Muscle layer of duodenum (tissue), 2 donors: ENCODE results near the gene SCRT2.

Source experiments
- H3K27ac ChIP-seq: one replicate; pipeline ENCODE4 v1.7.0; 2013; ENCODE audit warnings: mild to moderate bottlenecking, low read length
- H3K27me3 ChIP-seq: one replicate; pipeline ENCODE4 v1.7.0; 2013; ENCODE audit warnings: low read depth, mild to moderate bottlenecking, control low read depth, low read length
- H3K36me3 ChIP-seq, 2 donors: one replicate each; pipeline ENCODE4 v1.7.0; 2013; ENCODE audit warnings: low read length in 2 of 2, control low read depth in 1 of 2, mild to moderate bottlenecking in 1 of 2; ENCODE audit not compliant: insufficient read depth in 2 of 2, control insufficient read depth in 1 of 2
- H3K4me1 ChIP-seq, 2 donors: one replicate each; pipeline ENCODE4 v1.7.0; 2013; ENCODE audit warnings: low read length in 2 of 2, mild to moderate bottlenecking in 2 of 2, control low read depth in 1 of 2, moderate library complexity in 1 of 2; ENCODE audit not compliant: insufficient read depth in 2 of 2, control insufficient read depth in 1 of 2
- H3K4me3 ChIP-seq, 2 donors: one replicate each; pipeline ENCODE4 v1.7.0; 2013; ENCODE audit warnings: low read length in 2 of 2, low read depth in 1 of 2, mild to moderate bottlenecking in 1 of 2
- H3K9me3 ChIP-seq, 2 donors: one replicate each; pipeline ENCODE4 v1.7.0; 2013; ENCODE audit warnings: low read length in 2 of 2, control low read depth in 1 of 2, mild to moderate bottlenecking in 1 of 2; ENCODE audit not compliant: control insufficient read depth in 1 of 2
- donor health status: healthy.

SCRT2 gene

DNA sequence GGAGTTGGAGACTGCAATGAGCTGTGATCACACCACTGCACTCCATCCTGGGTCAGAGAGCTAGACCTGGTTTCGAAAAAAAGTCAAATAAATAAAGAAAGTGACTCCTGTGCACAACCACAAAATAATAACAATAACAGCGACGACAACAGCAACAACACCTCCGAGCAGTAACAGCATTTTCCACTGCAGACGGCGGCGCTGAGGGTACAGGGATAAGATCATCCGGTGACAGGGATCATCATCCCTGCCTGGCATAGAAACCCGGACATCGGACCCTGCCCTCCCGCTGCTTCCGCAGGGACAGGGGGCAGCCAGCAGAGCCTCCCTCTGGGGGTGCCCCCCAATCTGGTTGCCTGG lies 34.1 kb downstream of the SCRT2 start:
- H3K4me3 ChIP-seq: no peak overlapping the region
- no peaks in the 10 kb centered on the region for H3K36me3 ChIP-seq
- H3K4me1 ChIP-seq: peaks cover 0 to 4% of the 10 kb centered on the region in 2 donors
- H3K27ac ChIP-seq: no peak overlapping the region
- no peaks in the 10 kb centered on the region for H3K9me3 ChIP-seq
- H3K27me3 ChIP-seq: peaks cover 4% of the 10 kb centered on the region

GRCh38 chr20:640674-641515 lies 34.7 kb downstream of the SCRT2 start:
- H3K4me3 ChIP-seq: no peak overlapping the region
- peaks cover 4% of the 10 kb centered on the region for H3K27me3 ChIP-seq
- H3K36me3 ChIP-seq: no peaks in the 10 kb centered on the region
- no peak overlapping the region for H3K27ac ChIP-seq
- H3K4me1 ChIP-seq: peaks cover 0 to 4% of the 10 kb centered on the region in 2 donors
- no peaks in the 10 kb centered on the region for H3K9me3 ChIP-seq

GRCh38 chr20:638579-638978 lies 37.0 kb downstream of the SCRT2 start:
- Histone ChIP-seq H3K27me3 (peaks cover 4% of the 10 kb centered on the region), H3K36me3 (no peaks in the 10 kb centered on the region)

DNA sequence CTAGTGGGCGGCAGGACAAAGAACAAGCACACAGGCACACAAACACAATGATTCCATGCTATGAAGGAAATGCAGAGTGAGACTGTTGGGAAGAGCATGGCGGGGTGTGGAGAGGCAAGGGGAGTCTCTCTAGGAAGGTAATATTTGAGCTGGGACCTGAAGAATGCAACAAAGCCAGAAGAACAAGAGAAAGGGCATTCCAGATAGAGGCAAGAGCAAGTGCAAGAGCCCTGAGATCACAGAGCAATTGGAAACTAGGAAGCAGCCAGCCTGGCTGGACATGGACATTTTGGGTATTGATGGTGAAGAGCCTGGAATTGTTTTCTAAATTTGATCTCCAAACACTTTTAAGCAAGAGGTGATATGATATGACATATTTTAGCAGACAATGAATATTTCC lies 38.0 kb downstream of the SCRT2 start:
- Histone ChIP-seq H3K4me1 (peaks cover 0 to 3% of the 10 kb centered on the region in 2 donors), H3K27ac (no peak overlapping the region), H3K9me3 (no peaks in the 10 kb centered on the region), H3K36me3 (no peaks in the 10 kb centered on the region), H3K4me3 (no peak overlapping the region), H3K27me3 (peaks cover under 1% of the 10 kb centered on the region)

More at GRCh38 chr20:638579-638978, 37.0 kb downstream of the SCRT2 start:
- Histone ChIP-seq H3K4me3 (no peak overlapping the region), H3K27ac (no peak overlapping the region), H3K4me1 (peaks cover 0 to 4% of the 10 kb centered on the region in 2 donors), H3K9me3 (no peaks in the 10 kb centered on the region)

GRCh38 chr20:635893-636338 lies 39.7 kb downstream of the SCRT2 start:
- Histone ChIP-seq H3K4me3 (no peak overlapping the region), H3K9me3 (no peaks in the 10 kb centered on the region), H3K36me3 (no peaks in the 10 kb centered on the region), H3K27ac (no peak overlapping the region), H3K4me1 (no peaks in the 10 kb centered on the region), H3K27me3 (no peaks in the 10 kb centered on the region)

GRCh38 chr20:635028-635892 lies 40.3 kb downstream of the SCRT2 start:
- H3K27ac ChIP-seq: no peak overlapping the region

DNA sequence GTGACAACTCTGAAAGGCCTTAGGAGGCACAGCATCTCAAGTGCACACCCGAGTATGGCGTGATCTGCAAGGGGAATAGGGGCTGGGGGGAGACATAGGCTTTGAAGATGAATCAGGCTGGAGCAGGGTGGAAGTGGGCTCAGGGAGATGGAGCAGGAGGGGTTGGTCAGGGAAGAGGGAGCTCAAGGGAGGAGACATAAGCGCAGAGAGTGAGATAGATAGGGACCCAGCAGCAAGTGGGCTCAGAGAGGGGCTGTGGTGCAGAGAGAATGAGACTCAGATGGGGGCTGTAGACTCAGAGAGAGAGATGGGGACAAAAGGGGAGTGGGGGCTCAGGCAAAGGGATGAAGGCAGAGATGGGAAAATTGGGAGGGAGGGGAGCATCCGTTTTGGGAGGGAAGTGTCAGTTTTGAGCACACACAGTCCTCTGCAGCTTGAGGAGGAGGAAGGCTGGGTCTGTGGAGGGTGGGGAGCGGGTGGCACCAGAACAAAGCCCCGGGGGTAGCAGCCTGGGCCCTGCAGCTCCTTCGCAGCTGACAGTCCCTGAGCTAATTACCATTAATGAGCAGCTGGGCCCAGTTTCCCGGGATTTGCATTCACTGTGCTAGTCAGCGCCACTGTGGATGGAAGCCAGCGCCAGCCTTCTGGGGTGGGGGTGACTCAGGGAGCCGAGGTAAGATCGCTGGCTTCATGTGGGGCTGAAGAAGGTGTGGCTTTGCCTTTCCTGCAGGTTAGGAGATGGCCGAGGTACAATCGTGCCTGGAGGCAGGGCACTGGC lies 41.3 kb downstream of the SCRT2 start:
- no peak overlapping the region for H3K4me3 ChIP-seq
- no peak overlapping the region for H3K27ac ChIP-seq
- H3K4me1 ChIP-seq: no peaks in the 10 kb centered on the region
- H3K27me3 ChIP-seq: no peaks in the 10 kb centered on the region
- H3K9me3 ChIP-seq: no peaks in the 10 kb centered on the region
- H3K36me3 ChIP-seq: no peaks in the 10 kb centered on the region

More at GRCh38 chr20:635028-635892, 40.3 kb downstream of the SCRT2 start:
- Histone ChIP-seq H3K27me3 (no peaks in the 10 kb centered on the region), H3K4me1 (no peaks in the 10 kb centered on the region), H3K36me3 (no peaks in the 10 kb centered on the region), H3K4me3 (no peak overlapping the region), H3K9me3 (no peaks in the 10 kb centered on the region)

- H3K27ac ChIP-seq: no peak overlapping the region
- no peak overlapping the region for H3K4me3 ChIP-seq
- H3K36me3 ChIP-seq: no peaks in the 10 kb centered on the region
- H3K27me3 ChIP-seq: no peaks in the 10 kb centered on the region
- no peaks in the 10 kb centered on the region for H3K9me3 ChIP-seq
- H3K4me1 ChIP-seq: no peaks in the 10 kb centered on the region
These were observed 44.5 kb downstream of the SCRT2 start for GRCh38 chr20:631101-631500.

DNA sequence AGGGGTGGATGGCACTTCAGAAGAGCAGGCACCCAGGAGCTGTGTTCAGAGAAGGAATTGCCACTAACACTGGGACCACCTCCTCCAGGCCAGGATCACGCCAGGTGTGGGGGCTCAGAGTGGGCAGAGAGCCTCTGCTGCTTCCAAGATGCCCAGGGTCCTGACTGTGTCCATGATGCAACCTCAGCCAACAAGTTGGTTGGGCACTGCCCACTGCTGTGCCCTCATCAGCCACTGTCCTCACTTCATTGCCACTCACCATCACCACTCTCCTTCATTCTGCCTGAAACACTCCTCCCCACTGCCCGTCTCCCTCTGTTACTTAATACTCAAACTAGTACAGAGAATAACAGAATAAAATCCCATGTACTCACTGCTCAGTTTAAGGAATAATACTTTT lies 49.0 kb downstream of the SCRT2 start:
- no peak overlapping the region for H3K4me3 ChIP-seq
- H3K27ac ChIP-seq: no peak overlapping the region
- H3K36me3 ChIP-seq: no peaks in the 10 kb centered on the region
- no peaks in the 10 kb centered on the region for H3K4me1 ChIP-seq
- peaks cover 0 to 8% of the 10 kb centered on the region in 2 donors for H3K9me3 ChIP-seq
- no peaks in the 10 kb centered on the region for H3K27me3 ChIP-seq

GRCh38 chr20:625360-625932 lies 50.2 kb downstream of the SCRT2 start:
- H3K4me1 ChIP-seq: no peaks in the 10 kb centered on the region
- H3K4me3 ChIP-seq: no peak overlapping the region
- no peaks in the 10 kb centered on the region for H3K27me3 ChIP-seq
- H3K36me3 ChIP-seq: no peaks in the 10 kb centered on the region
- no peak overlapping the region for H3K27ac ChIP-seq
- peaks cover 0 to 8% of the 10 kb centered on the region in 2 donors for H3K9me3 ChIP-seq
